ENCODE results near the gene SLC23A2.
A peak's percentile ranks its signal among the peaks of the same experiment; 100 is the strongest.
"Not testable (repeated sequence)": the region's sequence is repeated elsewhere in the genome, so short reads cannot be mapped to it uniquely, and the experiment has no call there.

SLC23A2 gene

GRCh38 chr20:5005326-5005725 is 4.0 kb upstream of the SLC23A2 start:
- no peak for DNase-seq

- DNase-seq = not testable (repeated sequence)
These were observed 3.5 kb upstream of the SLC23A2 start for GRCh38 chr20:5004825-5005224.

GRCh38 chr20:5003626-5004025 is 2.3 kb upstream of the SLC23A2 start:
- no peak for DNase-seq

GRCh38 chr20:5002077-5002413 is 735 bp upstream of the SLC23A2 start:
- no peak for DNase-seq

GRCh38 chr20:5000263-5001173 is 792 bp downstream of the SLC23A2 start:
- no peak for DNase-seq

- peak; percentile 55 for DNase-seq
These were observed 1.5 kb downstream of the SLC23A2 start for GRCh38 chr20:4999788-5000187.

- DNase-seq = no peak
These were observed 3.1 kb downstream of the SLC23A2 start for GRCh38 chr20:4998160-4998651.

- DNase-seq = no peak
These were observed 4.1 kb downstream of the SLC23A2 start for GRCh38 chr20:4997222-4997621.

- DNase-seq = no peak
These were observed 11.7 kb downstream of the SLC23A2 start for GRCh38 chr20:4989570-4989969.

- DNase-seq = no peak
These were observed 14.2 kb downstream of the SLC23A2 start for GRCh38 chr20:4987130-4987529.

- DNase-seq = no peak
These were observed 15.7 kb downstream of the SLC23A2 start for GRCh38 chr20:4985658-4986057.

GRCh38 chr20:4982281-4982680 is 19.0 kb downstream of the SLC23A2 start:
- no peak for DNase-seq

- no peak for DNase-seq
These were observed 21.4 kb downstream of the SLC23A2 start for GRCh38 chr20:4979841-4980410.

- no peak for DNase-seq
These were observed 23.0 kb downstream of the SLC23A2 start for GRCh38 chr20:4978050-4978918.

GRCh38 chr20:4976014-4976413 is 25.3 kb downstream of the SLC23A2 start:
- DNase-seq = not testable (repeated sequence)

GRCh38 chr20:4973330-4974097 is 27.8 kb downstream of the SLC23A2 start:
- DNase-seq = no peak

GRCh38 chr20:4972506-4973251 is 28.6 kb downstream of the SLC23A2 start:
- DNase-seq = no peak

- DNase-seq = no peak
These were observed 30.2 kb downstream of the SLC23A2 start for GRCh38 chr20:4971064-4971463.

- DNase-seq = no peak
These were observed 33.4 kb downstream of the SLC23A2 start for GRCh38 chr20:4967752-4968477.

- no peak for DNase-seq
These were observed 34.2 kb downstream of the SLC23A2 start for GRCh38 chr20:4966826-4967751.
